Prostate gland (tissue), 2 donors: ENCODE measurements around the gene SCAMP3. TPM values are rescaled to one million over a fixed set of nuclear protein-coding genes. Genes with fewer than 3 reads are reported as not detected.

Source experiments
- total RNA-seq, 2 donors: library from RNA; depleted of rRNA; stranded (reverse); fragments of >200 nt; gene quantifications; one replicate each; pipeline ENCODE4 v1.1.0, GENCODE V29; 2016

SCAMP3 gene
- total RNA-seq, 2 donors from 2014 or later, result 84.1 to 97.8 TPM

Other genes with a start within 250 kb of the SCAMP3 start
- 1 to 10 TPM; 2.3 to 5.3 TPM for gene DCST2, start 228.6 kb downstream of the SCAMP3 start, total RNA-seq
- under 1 TPM in 1 of 2 donors, not detected in 1; 0.51 TPM for gene DCST1, start 228.5 kb downstream of the SCAMP3 start, total RNA-seq
- 100 to 1,000 TPM in 1 of 2 donors, 10 to 100 TPM in 1; 72.5 to 138 TPM for gene ADAM15, start 211.0 kb downstream of the SCAMP3 start, total RNA-seq
- gene EFNA4, start 198.6 kb downstream of the SCAMP3 start, total RNA-seq, result 10 to 100 TPM; 10.3 to 23.4 TPM
- gene EFNA3, start 183.5 kb downstream of the SCAMP3 start, total RNA-seq, result 1 to 10 TPM; 5.9 to 8.4 TPM
- 100 to 1,000 TPM in 1 of 2 donors, 10 to 100 TPM in 1; 85.1 to 132 TPM for gene EFNA1, start 134.5 kb downstream of the SCAMP3 start, total RNA-seq
- gene SLC50A1, start 126.5 kb downstream of the SCAMP3 start, total RNA-seq, result 10 to 100 TPM; 26.6 to 48.0 TPM
- 10 to 100 TPM; 93.6 to 97.0 TPM for gene DPM3, start 121.8 kb downstream of the SCAMP3 start, total RNA-seq
- 100 to 1,000 TPM; 111 to 236 TPM for gene KRTCAP2, start 89.1 kb downstream of the SCAMP3 start, total RNA-seq
- gene TRIM46, start 88.5 kb downstream of the SCAMP3 start, total RNA-seq, result 1 to 10 TPM in 1 of 2 donors, under 1 TPM in 1; 0.14 to 1.6 TPM
- gene THBS3, start 54.5 kb downstream of the SCAMP3 start, total RNA-seq, result 10 to 100 TPM; 13.1 to 38.5 TPM
- gene MTX1, start 53.7 kb downstream of the SCAMP3 start, total RNA-seq, result 10 to 100 TPM; 49.6 to 57.1 TPM
- gene ENTREP3, start 6.9 kb downstream of the SCAMP3 start, total RNA-seq, result 10 to 100 TPM; 19.6 to 24.3 TPM
- 10 to 100 TPM; 28.1 to 56.5 TPM for gene CLK2, start 11.1 kb upstream of the SCAMP3 start, total RNA-seq
- 1 to 10 TPM; 1.9 to 2.6 TPM for gene HCN3, start 15.1 kb upstream of the SCAMP3 start, total RNA-seq
- not detected for gene PKLR, start 39.1 kb upstream of the SCAMP3 start, total RNA-seq
- 100 to 1,000 TPM in 1 of 2 donors, 10 to 100 TPM in 1; 59.6 to 100 TPM for gene FDPS, start 46.5 kb upstream of the SCAMP3 start, total RNA-seq
- gene RUSC1, start 58.5 kb upstream of the SCAMP3 start, total RNA-seq, result 10 to 100 TPM; 34.0 to 35.1 TPM